Natural killer cell (primary cell): ENCODE measurements around the gene HECTD4. TPM values are rescaled to one million over a fixed set of nuclear protein-coding genes. Genes with fewer than 3 reads are reported as not detected.

ENCODE experiments used
- ATAC-seq, 3 donors: fragments of 150-1000 bp in 2 of 3; fragments of 200-7000 bp in 1 of 3; cut with Tn5 transposase; 1 replicate in 1 of 3; 2 replicates in 2 of 3; pipeline ENCODE4 v1.10.0; 2021; ENCODE audit warnings: mild to moderate bottlenecking in 2 of 3, moderate library complexity in 2 of 3
- DNase-seq, 2 donors: peaks; one replicate each; pipeline versions ENCODE4 v3.0.0 to v3.0.0-alpha.2; 2013 to 2021; ENCODE audit warnings: mixed read lengths in 1 of 2
- H3K27ac ChIP-seq: one replicate; pipeline ENCODE4 v1.5.1; 2013; ENCODE audit warnings: mild to moderate bottlenecking, low read length
- H3K27me3 ChIP-seq: one replicate; pipeline ENCODE4 v1.6.1; 2013; ENCODE audit warnings: low read length; ENCODE audit not compliant: control insufficient read depth, insufficient read depth
- H3K36me3 ChIP-seq: one replicate; pipeline ENCODE4 v1.6.1; 2013; ENCODE audit warnings: low read length; ENCODE audit not compliant: control insufficient read depth, insufficient read depth
- H3K4me1 ChIP-seq: one replicate; pipeline ENCODE4 v1.6.1; 2013; ENCODE audit warnings: low read length; ENCODE audit not compliant: control insufficient read depth, insufficient read depth
- H3K4me3 ChIP-seq: one replicate; pipeline ENCODE4 v1.5.1; 2013; ENCODE audit warnings: low read length
- H3K9me3 ChIP-seq: one replicate; pipeline ENCODE4 v1.6.1; 2013; ENCODE audit warnings: low read length; ENCODE audit not compliant: control insufficient read depth, insufficient read depth
- H3K27ac Mint-ChIP-seq, 2 donors: one replicate each; pipeline ENCODE4 v1.8.0; 2022; ENCODE audit warnings: mild to moderate bottlenecking in 2 of 2, mixed read lengths in 2 of 2, moderate library complexity in 1 of 2
- H3K27me3 Mint-ChIP-seq, 2 donors: one replicate each; pipeline ENCODE4 v1.8.0; 2022; ENCODE audit warnings: low read depth in 2 of 2, mixed read lengths in 2 of 2
- H3K36me3 Mint-ChIP-seq: one replicate; pipeline ENCODE4 v1.8.0; 2022; ENCODE audit warnings: mixed read lengths
- H3K4me1 Mint-ChIP-seq, 2 donors: one replicate each; pipeline ENCODE4 v1.8.0; 2022; ENCODE audit warnings: mixed read lengths in 2 of 2
- H3K4me3 Mint-ChIP-seq: one replicate; pipeline ENCODE4 v1.8.0; 2022; ENCODE audit warnings: mild to moderate bottlenecking, moderate library complexity, mixed read lengths
- H3K9me3 Mint-ChIP-seq, 2 donors: one replicate each; pipeline ENCODE4 v1.8.0; 2022; ENCODE audit warnings: mixed read lengths in 2 of 2
- WGBS: methylation state at CpG from one replicate; pipeline ENCODE4 v1.1.7; 2013; ENCODE audit warnings: missing lambda C conversion rate; ENCODE audit not compliant: insufficient coverage; 5-methylcytosine and 5-hydroxymethylcytosine counted together
- intact Hi-C: fragments of 100-400 bp; cut with micrococcal nuclease; formaldehyde crosslinking; loops from one replicate; pipeline ENCODE4 v1.14.2; 2022
- total RNA-seq, 4 donors: library from RNA; stranded (reverse); fragments of 120-200 nt in 1 of 4; gene quantifications; one replicate each; pipeline versions ENCODE4 v1.2.3 to v1.2.4, GENCODE V29; 2013 to 2022
- TF ChIP-seq, protein P1 (sequence below): fragments of 200-600 bp; IDR thresholded peaks from one replicate; pipeline ENCODE4 v1.8.0; 2022; ENCODE audit warnings: antibody characterized with exemption

HECTD4 gene
- total RNA-seq, 3 donors from 2014 or later (not counting 1 experiment from before 2014, with no cell fraction given): 66.9 to 82.6 (median 79.2) TPM

DNA sequence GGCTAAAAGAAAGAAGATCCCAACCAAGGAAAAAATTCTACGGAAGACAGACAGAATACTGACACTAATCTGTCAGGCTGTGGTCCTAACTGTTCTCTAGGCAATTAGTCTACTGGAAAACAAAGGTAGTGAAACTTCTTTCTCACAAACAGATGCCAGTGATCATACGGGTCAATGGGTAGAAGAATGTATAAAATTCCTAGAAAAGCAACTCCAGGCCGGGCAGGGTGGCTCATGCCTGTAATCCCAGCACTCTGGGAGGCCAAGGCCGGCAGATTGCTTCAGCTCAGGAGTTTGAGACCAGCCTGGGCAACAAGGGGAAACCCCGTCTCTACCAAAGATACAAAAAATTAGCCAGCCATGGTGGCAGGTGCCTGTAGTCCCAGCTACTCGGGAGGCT is 64.8 kb downstream of the HECTD4 start:
- DNase-seq (no peak), ATAC-seq (no peak)
- H3K4me1 Mint-ChIP-seq: peaks cover 7 to 18% of the 10 kb centered on the region in 2 donors
- no peak overlapping the region for H3K4me3 Mint-ChIP-seq
- no peaks in the 10 kb centered on the region for H3K27me3 Mint-ChIP-seq
- no peak overlapping the region for H3K27ac Mint-ChIP-seq
- 91% methylated on average over 6 of the region's 6 CpGs for WGBS
- intact Hi-C loops: no loop called here
- Histone ChIP-seq H3K4me3 (no peak overlapping the region), H3K27ac (no peak overlapping the region), H3K4me1 (no peaks in the 10 kb centered on the region), H3K9me3 (no peaks in the 10 kb centered on the region), H3K27me3 (no peaks in the 10 kb centered on the region), H3K36me3 (peaks cover 17% of the 10 kb centered on the region)
- TF ChIP-seq, protein P1, sequence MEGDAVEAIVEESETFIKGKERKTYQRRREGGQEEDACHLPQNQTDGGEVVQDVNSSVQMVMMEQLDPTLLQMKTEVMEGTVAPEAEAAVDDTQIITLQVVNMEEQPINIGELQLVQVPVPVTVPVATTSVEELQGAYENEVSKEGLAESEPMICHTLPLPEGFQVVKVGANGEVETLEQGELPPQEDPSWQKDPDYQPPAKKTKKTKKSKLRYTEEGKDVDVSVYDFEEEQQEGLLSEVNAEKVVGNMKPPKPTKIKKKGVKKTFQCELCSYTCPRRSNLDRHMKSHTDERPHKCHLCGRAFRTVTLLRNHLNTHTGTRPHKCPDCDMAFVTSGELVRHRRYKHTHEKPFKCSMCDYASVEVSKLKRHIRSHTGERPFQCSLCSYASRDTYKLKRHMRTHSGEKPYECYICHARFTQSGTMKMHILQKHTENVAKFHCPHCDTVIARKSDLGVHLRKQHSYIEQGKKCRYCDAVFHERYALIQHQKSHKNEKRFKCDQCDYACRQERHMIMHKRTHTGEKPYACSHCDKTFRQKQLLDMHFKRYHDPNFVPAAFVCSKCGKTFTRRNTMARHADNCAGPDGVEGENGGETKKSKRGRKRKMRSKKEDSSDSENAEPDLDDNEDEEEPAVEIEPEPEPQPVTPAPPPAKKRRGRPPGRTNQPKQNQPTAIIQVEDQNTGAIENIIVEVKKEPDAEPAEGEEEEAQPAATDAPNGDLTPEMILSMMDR: no peak
- no peaks in the 10 kb centered on the region for H3K9me3 Mint-ChIP-seq
- H3K36me3 Mint-ChIP-seq: no peaks in the 10 kb centered on the region

DNA sequence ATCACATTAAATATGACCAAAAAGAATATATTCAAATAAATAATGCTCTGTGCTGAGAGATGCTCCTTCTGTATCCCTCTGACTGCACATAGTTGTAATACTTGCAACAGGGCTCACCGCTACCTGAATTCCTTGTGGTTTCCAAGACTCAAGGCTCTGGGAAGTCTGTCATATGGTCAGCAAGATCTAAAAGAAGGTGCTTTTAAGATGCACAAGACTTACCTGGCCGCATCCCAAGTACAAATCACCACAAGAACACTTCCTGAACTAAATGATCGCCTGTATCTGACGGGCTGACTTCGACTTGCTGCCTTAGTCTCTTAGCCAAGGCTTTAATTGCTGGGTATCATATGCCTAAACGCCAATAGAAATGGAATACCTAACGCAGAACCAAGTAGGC is 67.2 kb downstream of the HECTD4 start:
- no peaks in the 10 kb centered on the region for H3K36me3 Mint-ChIP-seq
- no peak overlapping the region for H3K4me3 Mint-ChIP-seq
- Histone ChIP-seq H3K4me1 (no peaks in the 10 kb centered on the region), H3K27ac (no peak overlapping the region), H3K9me3 (no peaks in the 10 kb centered on the region), H3K4me3 (no peak overlapping the region), H3K36me3 (peaks cover 24% of the 10 kb centered on the region), H3K27me3 (no peaks in the 10 kb centered on the region)
- intact Hi-C loops: no loop called here
- 94% methylated on average over 7 of the region's 7 CpGs for WGBS
- DNase-seq (no peak), ATAC-seq (no peak)
- peaks cover 4 to 7% of the 10 kb centered on the region in 2 donors for H3K4me1 Mint-ChIP-seq
- TF ChIP-seq, protein P1: no peak
- no peaks in the 10 kb centered on the region for H3K27me3 Mint-ChIP-seq
- H3K9me3 Mint-ChIP-seq: no peaks in the 10 kb centered on the region
- H3K27ac Mint-ChIP-seq: no peak overlapping the region

DNA sequence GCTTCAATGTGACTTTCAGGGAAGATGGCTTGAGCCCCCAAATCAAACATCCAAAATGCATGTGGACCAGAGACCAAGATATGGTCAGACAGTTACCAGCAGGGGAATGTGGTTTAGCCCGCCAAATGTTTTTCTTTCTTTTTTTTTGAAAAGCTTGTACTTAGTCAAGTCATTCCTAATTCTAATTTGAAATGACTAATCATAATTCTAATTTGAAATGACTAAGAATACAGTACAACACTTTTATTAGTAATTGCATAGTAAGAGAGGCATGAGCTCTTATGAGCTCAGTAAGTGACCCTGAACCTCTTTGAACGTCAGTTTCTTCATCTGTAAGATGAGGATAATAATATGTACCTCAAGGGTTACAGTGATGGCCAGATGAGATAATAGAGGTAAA is 72.4 kb downstream of the HECTD4 start:
- Histone ChIP-seq H3K36me3 (peaks cover 41% of the 10 kb centered on the region), H3K9me3 (no peaks in the 10 kb centered on the region), H3K27me3 (no peaks in the 10 kb centered on the region), H3K27ac (no peak overlapping the region), H3K4me3 (no peak overlapping the region), H3K4me1 (no peaks in the 10 kb centered on the region)
- intact Hi-C loops: no loop called here
- Mint-ChIP-seq H3K27ac (no peak overlapping the region), H3K4me1 (no peaks in the 10 kb centered on the region), H3K27me3 (no peaks in the 10 kb centered on the region), H3K4me3 (no peak overlapping the region), H3K9me3 (no peaks in the 10 kb centered on the region), H3K36me3 (peaks cover 13% of the 10 kb centered on the region)
- DNase-seq: no peak
- WGBS: 57% methylated on average over 1 of the region's 2 CpGs
- ATAC-seq: no peak
- TF ChIP-seq, protein P1: no peak

DNA sequence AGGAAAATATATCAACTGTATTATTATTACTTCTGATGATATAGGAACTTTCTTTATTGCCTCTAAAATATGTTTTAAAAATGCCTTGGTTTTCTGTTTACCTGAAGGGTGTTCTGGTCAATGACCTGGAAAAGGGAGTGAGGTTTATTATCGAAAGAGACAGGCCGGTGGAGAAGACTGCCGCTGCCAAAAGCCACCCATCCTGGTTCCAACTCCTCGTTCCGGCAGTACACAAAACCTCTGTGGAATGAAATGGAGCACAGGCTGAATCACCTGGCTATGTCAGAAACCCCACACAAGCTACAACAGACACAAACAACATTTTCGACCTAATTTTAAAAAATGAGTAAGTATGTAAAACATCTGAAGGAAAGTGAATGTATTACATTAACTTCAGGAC is 73.6 kb downstream of the HECTD4 start:
- DNase-seq (no peak), ATAC-seq (no peak)
- H3K36me3 Mint-ChIP-seq: peaks cover 13% of the 10 kb centered on the region
- intact Hi-C loops: no loop called here
- no peaks in the 10 kb centered on the region for H3K4me1 ChIP-seq
- no peak overlapping the region for H3K27ac ChIP-seq
- no peak overlapping the region for H3K4me3 ChIP-seq
- H3K27ac Mint-ChIP-seq: no peak overlapping the region
- TF ChIP-seq, protein P1: no peak
- no peak overlapping the region for H3K4me3 Mint-ChIP-seq
- 100% methylated on average over 5 of the region's 6 CpGs for WGBS
- peaks cover 38% of the 10 kb centered on the region for H3K36me3 ChIP-seq
- H3K4me1 Mint-ChIP-seq: no peaks in the 10 kb centered on the region
- H3K27me3 Mint-ChIP-seq: no peaks in the 10 kb centered on the region
- no peaks in the 10 kb centered on the region for H3K27me3 ChIP-seq
- H3K9me3 ChIP-seq: no peaks in the 10 kb centered on the region
- H3K9me3 Mint-ChIP-seq: no peaks in the 10 kb centered on the region
